ENCODE results near the gene YBX1.

The YBX1 gene

GRCh38 chr1:42735477-42736105 is 53.4 kb downstream of the YBX1 start:
- no peak for DNase-seq

DNA sequence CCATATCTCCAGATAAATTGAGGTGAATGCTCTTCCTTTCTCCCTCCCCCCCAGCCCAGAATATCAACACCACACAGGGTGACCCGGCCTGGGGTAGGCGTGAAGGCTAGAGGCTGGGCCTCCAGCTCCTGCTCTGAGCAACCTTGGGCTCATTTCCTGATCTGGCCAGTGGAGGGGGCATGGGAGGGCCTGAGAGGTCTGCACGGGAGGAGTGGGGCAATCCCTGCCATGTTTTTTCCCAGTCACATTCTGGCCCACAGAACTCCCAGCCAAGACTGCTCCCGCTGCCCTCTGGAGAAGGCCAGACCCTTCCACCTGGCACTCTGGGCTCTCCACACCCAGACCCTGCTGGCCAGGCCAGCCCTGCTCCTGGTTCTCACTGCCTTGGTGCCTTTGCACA is 53.9 kb downstream of the YBX1 start:
- DNase-seq: peak; percentile 8

GRCh38 chr1:42736571-42737200 is 54.5 kb downstream of the YBX1 start:
- DNase-seq: no peak

- DNase-seq: no peak
Observed at GRCh38 chr1:42737257-42737656, 55.0 kb downstream of the YBX1 start.

- no peak for DNase-seq
Observed at GRCh38 chr1:42737986-42738677, 55.9 kb downstream of the YBX1 start.

DNA sequence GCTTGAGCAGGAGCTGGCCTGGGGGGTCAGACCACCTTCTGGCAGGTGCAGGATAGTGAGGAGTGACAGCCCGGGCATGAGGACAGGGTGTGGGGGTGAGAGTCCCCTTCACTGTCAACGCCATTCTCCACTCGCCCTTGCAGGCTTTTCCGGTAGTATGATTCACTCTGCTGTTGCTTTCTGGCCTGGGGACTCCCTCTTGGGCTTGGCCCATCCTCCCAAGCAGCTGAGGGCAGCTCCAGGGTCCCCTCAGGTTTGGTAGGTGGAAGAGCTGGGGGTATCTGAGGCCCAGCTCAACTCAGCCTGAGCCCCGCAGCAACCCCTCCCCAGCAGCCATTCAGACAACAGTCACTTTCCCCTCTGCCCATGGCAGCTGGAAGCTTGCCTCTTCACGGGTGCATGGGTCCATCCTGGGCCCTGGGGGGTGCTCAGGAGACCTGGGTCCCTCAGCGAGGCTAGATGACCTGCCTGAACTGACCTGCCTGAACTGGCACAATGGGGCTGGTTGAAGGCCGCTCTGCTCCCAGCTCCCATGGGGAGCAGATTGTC is 56.5 kb downstream of the YBX1 start:
- DNase-seq: no peak

- DNase-seq: no peak
Observed at GRCh38 chr1:42739753-42740700, 57.8 kb downstream of the YBX1 start, which contains the start of gene CLDN19. Gene CLDN19, minus strand, starts transcription at chr1:42740236. Its CDS starts 173 bp downstream, at chr1:42740063.

- no peak for DNase-seq
Observed at GRCh38 chr1:42740851-42741580, 58.8 kb downstream of the YBX1 start.

GRCh38 chr1:42741706-42742105 is 59.5 kb downstream of the YBX1 start:
- no peak for DNase-seq

DNA sequence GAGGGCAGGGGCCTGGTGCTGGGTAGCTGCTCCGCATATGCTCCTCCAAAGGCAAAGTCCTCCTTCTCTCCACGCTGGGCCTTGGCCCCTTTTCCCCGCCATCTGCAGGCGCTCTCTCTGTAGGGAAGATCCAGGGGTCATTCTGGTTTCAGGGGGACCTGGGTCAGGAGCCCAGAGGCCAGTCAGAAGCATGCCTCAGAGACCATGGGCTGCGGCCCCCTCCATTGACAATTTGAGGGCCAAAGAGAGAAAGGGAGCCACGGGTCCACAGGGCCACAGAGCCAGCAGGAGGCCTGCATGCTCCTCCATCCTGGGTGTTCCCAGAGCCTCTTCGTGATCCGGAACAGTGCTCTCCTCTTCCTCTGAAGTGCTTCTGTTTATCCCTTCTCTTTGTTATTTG is 59.9 kb downstream of the YBX1 start:
- no peak for DNase-seq

DNA sequence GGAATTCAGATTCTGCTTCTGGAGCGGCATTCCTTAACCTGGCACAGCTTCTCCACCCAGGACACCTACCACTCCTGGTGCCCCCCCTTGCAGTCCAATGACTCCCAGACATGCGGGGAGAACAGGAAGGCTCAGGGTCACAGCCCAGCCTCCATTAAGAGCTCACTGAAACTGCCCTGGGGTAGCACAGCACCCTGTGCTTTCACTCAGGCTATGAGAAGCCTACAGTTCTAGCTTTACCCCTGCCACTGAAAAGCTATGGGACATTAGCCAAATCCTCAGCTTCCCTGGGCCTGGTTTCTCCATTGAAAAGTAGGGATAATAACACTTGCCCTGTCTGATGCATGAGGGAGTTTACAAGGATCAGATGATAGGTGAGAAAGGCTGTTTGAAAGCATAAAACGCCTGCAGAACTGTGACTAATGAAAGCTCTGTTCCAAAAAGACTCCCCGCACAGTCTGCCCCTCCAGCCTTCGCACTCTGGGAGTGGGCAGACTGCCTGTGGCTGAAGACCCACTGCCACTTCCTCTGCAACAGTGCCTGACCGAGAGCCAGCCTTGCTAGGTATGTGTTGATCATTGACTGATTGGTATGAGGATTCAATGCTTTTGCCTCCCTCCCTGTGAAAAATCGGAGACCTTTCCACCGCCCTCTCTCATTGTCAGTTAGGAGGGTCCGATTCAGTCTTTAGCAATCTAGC is 60.5 kb downstream of the YBX1 start:
- DNase-seq: no peak

GRCh38 chr1:42743317-42744147 is 61.3 kb downstream of the YBX1 start:
- no peak for DNase-seq

- no peak for DNase-seq
Observed at GRCh38 chr1:42744148-42744413, 61.9 kb downstream of the YBX1 start.

DNA sequence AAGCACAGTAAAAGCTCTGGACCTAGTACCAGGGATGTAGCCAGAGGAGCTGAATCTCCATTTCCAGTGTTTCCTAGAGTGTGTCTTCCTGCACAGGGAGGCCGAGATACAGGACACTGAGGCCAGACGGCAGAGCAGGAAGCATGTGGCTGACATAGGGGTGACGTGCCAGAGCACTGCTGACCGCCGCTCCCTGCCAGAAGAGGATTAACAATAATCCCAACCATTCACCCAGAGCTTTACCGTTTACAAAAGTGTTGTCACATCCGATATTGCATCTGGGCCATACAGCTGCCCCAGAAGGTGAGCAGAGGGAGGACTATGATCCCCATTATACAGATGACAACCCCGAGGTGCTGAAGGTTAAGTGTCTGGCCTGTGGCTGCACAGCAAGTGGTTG is 63.6 kb downstream of the YBX1 start:
- DNase-seq: no peak

GRCh38 chr1:42746436-42747105 is 64.4 kb downstream of the YBX1 start:
- no peak for DNase-seq

GRCh38 chr1:42747125-42747524 is 64.9 kb downstream of the YBX1 start:
- DNase-seq: peak; percentile 12

DNA sequence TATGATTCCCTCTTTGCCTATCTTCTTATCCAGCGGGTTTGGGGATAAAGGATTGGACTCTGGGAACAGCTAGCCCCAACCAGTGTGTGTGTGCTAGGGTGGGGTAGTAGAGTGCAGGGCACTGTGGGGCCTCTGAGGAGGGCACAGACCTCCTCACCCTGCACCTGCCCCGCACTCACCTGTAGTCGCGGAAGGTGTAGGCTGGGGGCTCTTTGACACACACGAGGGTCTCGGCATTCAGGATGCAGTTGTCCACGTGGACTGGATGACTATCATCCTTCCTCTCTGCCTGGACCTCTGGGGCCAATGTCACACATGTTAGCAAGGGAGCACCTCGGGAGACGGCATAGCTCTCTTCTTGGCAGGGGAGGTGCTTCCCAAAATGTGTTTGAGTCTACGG is 65.8 kb downstream of the YBX1 start:
- no peak for DNase-seq

GRCh38 chr1:42748461-42749410 is 66.5 kb downstream of the YBX1 start:
- DNase-seq: no peak

GRCh38 chr1:42750041-42750440 is 67.8 kb downstream of the YBX1 start:
- DNase-seq: no peak
